GM23338 (cell line): ENCODE measurements around the gene ITGAV. TPM values are rescaled to one million over a fixed set of nuclear protein-coding genes. Genes with fewer than 3 reads are reported as not detected.

Experiments
- ATAC-seq: fragments of 200-7000 bp; cut with Tn5 transposase; 3 replicates; pipeline ENCODE4 v1.9.1; 2020
- DNase-seq: peaks from one replicate; pipeline ENCODE4 v3.0.0-alpha.2; 2015; ENCODE audit warnings: low spot score
- H2AFZ ChIP-seq: fragments of 200-600 bp; sonication (generic); 2 replicates; pipeline ENCODE4 v1.8.0; 2016; ENCODE audit warnings: antibody characterized with exemption, mild to moderate bottlenecking, moderate library complexity
- H3F3A ChIP-seq: fragments of 200-600 bp; sonication (generic); replicated peaks from 2 replicates; pipeline ENCODE4 v1.8.0; 2017; ENCODE audit warnings: antibody characterized with exemption, mixed run types, low read depth
- H3K27ac ChIP-seq: fragments of 200-600 bp; sonication (generic); 2 replicates; pipeline ENCODE4 v1.6.1; 2016; ENCODE audit warnings: low read depth
- H3K27me3 ChIP-seq: fragments of 200-600 bp; sonication (generic); 2 replicates; pipeline ENCODE4 v1.8.0; 2016; ENCODE audit warnings: mild to moderate bottlenecking, mixed run types, moderate library complexity; ENCODE audit not compliant: insufficient read depth
- H3K36me3 ChIP-seq: fragments of 200-600 bp; sonication (generic); 2 replicates; pipeline ENCODE4 v1.8.0; 2016; ENCODE audit warnings: mild to moderate bottlenecking; ENCODE audit not compliant: insufficient read depth
- H3K4me1 ChIP-seq: fragments of 200-600 bp; sonication (generic); 2 replicates; pipeline ENCODE4 v1.8.0; 2016; ENCODE audit warnings: mild to moderate bottlenecking, moderate library complexity; ENCODE audit not compliant: insufficient read depth
- H3K4me2 ChIP-seq: fragments of 200-600 bp; sonication (generic); 2 replicates; pipeline ENCODE4 v1.7.1; 2017; ENCODE audit warnings: mixed run types
- H3K4me3 ChIP-seq: fragments of 200-600 bp; sonication (generic); 2 replicates; pipeline ENCODE4 v1.6.1; 2016; ENCODE audit warnings: mixed run types
- H3K79me2 ChIP-seq: fragments of 200-600 bp; sonication (generic); replicated peaks from 2 replicates; pipeline ENCODE4 v1.8.0; 2017; ENCODE audit warnings: mild to moderate bottlenecking; ENCODE audit not compliant: insufficient read depth
- H3K9me2 ChIP-seq: fragments of 200-600 bp; sonication (generic); 2 replicates; pipeline ENCODE4 v1.8.0; 2017; ENCODE audit not compliant: insufficient read depth
- H4K20me1 ChIP-seq: fragments of 200-600 bp; sonication (generic); replicated peaks from 2 replicates; pipeline ENCODE4 v1.8.0; 2017; ENCODE audit warnings: mild to moderate bottlenecking; ENCODE audit not compliant: insufficient read depth
- H3K27ac Mint-ChIP-seq: 2 replicates; pipeline ENCODE4 v1.8.0; 2020; ENCODE audit warnings: inconsistent platforms, mild to moderate bottlenecking, moderate library complexity, mixed read lengths
- H3K27me3 Mint-ChIP-seq: 3 replicates; pipeline ENCODE4 v1.8.0; 2022; ENCODE audit warnings: low read depth, mild to moderate bottlenecking, moderate library complexity, mixed read lengths, inconsistent platforms; ENCODE audit not compliant: insufficient read depth, poor library complexity
- H3K36me3 Mint-ChIP-seq: 3 replicates; pipeline ENCODE4 v1.8.0; 2021; ENCODE audit warnings: low read depth, mild to moderate bottlenecking, inconsistent platforms, moderate library complexity, mixed read lengths
- H3K4me1 Mint-ChIP-seq: 3 replicates; pipeline ENCODE4 v1.8.0; 2020; ENCODE audit warnings: mild to moderate bottlenecking, inconsistent platforms, mixed read lengths
- H3K4me3 Mint-ChIP-seq: 3 replicates; pipeline ENCODE4 v1.8.0; 2021; ENCODE audit warnings: moderate library complexity, mild to moderate bottlenecking, inconsistent platforms, mixed read lengths
- H3K9me3 Mint-ChIP-seq: 3 replicates; pipeline ENCODE4 v1.8.0; 2020; ENCODE audit warnings: moderate library complexity, mild to moderate bottlenecking, inconsistent platforms, mixed read lengths
- CREB1 ChIP-seq: fragments of 250-450 bp; sonication (Bioruptor Pico); IDR thresholded peaks from 2 replicates; pipeline ENCODE4 v1.5.0; 2020; ENCODE audit warnings: low read depth, mild to moderate bottlenecking, moderate library complexity
- EZH2phosphoT487 ChIP-seq: fragments of 200-600 bp; sonication (generic); IDR thresholded peaks from one replicate; pipeline ENCODE4 v1.8.1; 2018; ENCODE audit warnings: antibody characterized with exemption; ENCODE audit not compliant: unreplicated experiment
- JUNB ChIP-seq: IDR thresholded peaks from one replicate; pipeline ENCODE4 v1.6.1; 2016; ENCODE audit warnings: antibody characterized with exemption; ENCODE audit not compliant: unreplicated experiment
- NANOG ChIP-seq: IDR thresholded peaks from 2 replicates; pipeline ENCODE4 v1.6.1; 2016; ENCODE audit warnings: antibody characterized with exemption, borderline replicate concordance
- POLR2AphosphoS5 ChIP-seq: IDR thresholded peaks from 2 replicates; pipeline ENCODE4 v1.6.1; 2016; ENCODE audit warnings: antibody characterized with exemption, low read depth
- REST ChIP-seq: IDR thresholded peaks from one replicate; pipeline ENCODE4 v1.6.1; 2018; ENCODE audit warnings: antibody characterized with exemption; ENCODE audit not compliant: unreplicated experiment
- STAT1 ChIP-seq: IDR thresholded peaks from one replicate; pipeline ENCODE4 v1.6.1; 2016; ENCODE audit warnings: antibody characterized with exemption; ENCODE audit not compliant: unreplicated experiment
- ZNF331 ChIP-seq: fragments of 250-450 bp; sonication (Bioruptor Pico); IDR thresholded peaks from 2 replicates; pipeline ENCODE4 v1.5.0; 2020; ENCODE audit warnings: low read depth, mild to moderate bottlenecking, moderate library complexity
- ZNF462 ChIP-seq: fragments of 250-450 bp; sonication (Bioruptor Pico); IDR thresholded peaks from 2 replicates; pipeline ENCODE4 v1.5.0; 2020; ENCODE audit warnings: mild to moderate bottlenecking, moderate library complexity
- polyA plus RNA-seq: library from polyadenylated mRNA; unstranded; fragments of >200 nt; fragmentation: Nextera tagmentation; extraction: Ambion mirVana; gene quantifications from 2 replicates; pipeline ENCODE4 v1.2.1, GENCODE V29; 2016
- total RNA-seq: library from RNA; depleted of rRNA; stranded (reverse); fragments of >200 nt; shearing (Covaris generic); gene quantifications from 2 replicates; pipeline ENCODE4 v1.2.3, GENCODE V29; 2014

The ITGAV gene
- total and polyA plus RNA-seq, 2 experiments from 2014 or later, result 9.1 to 56.5 TPM

GRCh38 chr2:186629250-186629996, 39.6 kb downstream of the ITGAV start (continued):
- no peak for TF ChIP-seq JUNB
- no peak for TF ChIP-seq STAT1
- no peak for TF ChIP-seq REST
- TF ChIP-seq CREB1 (CRISPR knock-in tag), result no peak
- TF ChIP-seq POLR2AphosphoS5, result no peak
- no peak for TF ChIP-seq ZNF331 (CRISPR knock-in tag)
- no peak for TF ChIP-seq NANOG

GRCh38 chr2:186632417-186632816, 42.6 kb downstream of the ITGAV start:
- no peaks in the 10 kb centered on the region for H4K20me1 ChIP-seq
- Mint-ChIP-seq H3K4me1 (peaks cover 16% of the 10 kb centered on the region), H3K27me3 (no peaks in the 10 kb centered on the region), H3K4me3 (no peak overlapping the region), H3K9me3 (no peaks in the 10 kb centered on the region), H3K27ac (no peak overlapping the region), H3K36me3 (no peaks in the 10 kb centered on the region)
- no peaks in the 10 kb centered on the region for H3K79me2 ChIP-seq
- H3K4me2 ChIP-seq, result no peak overlapping the region
- ATAC-seq (no peak), DNase-seq (no peak)
- no peaks in the 10 kb centered on the region for H3F3A ChIP-seq
- H3K27ac ChIP-seq, result no peak overlapping the region
- no peaks in the 10 kb centered on the region for H3K27me3 ChIP-seq
- peaks cover 15% of the 10 kb centered on the region; the same call in 1 of the 2 replicates for H3K4me1 ChIP-seq
- H3K9me2 ChIP-seq, result no peaks in the 10 kb centered on the region
- H2AFZ ChIP-seq, result no peak overlapping the region
- no peaks in the 10 kb centered on the region for H3K36me3 ChIP-seq
- H3K4me3 ChIP-seq, result no peak overlapping the region
- TF ChIP-seq REST (no peak), EZH2phosphoT487 (no peak), ZNF462 (no peak), JUNB (no peak)
